K562 (cell line): Measurements from ENCODE around the gene DACT3. TPM values are rescaled to one million over a fixed set of nuclear protein-coding genes. Genes with fewer than 3 reads are reported as not detected.

Experiments
- CTCF ChIP-seq, 3 experiments: IDR thresholded peaks in 2 of 3; conservative IDR thresholded peaks in 1 of 3; 2 replicates each; pipeline ENCODE4 v1.5.1; 2011 to 2012; ENCODE audit warnings: low read length in 3 of 3, mild to moderate bottlenecking in 3 of 3, control low read depth in 2 of 3, improper control_type of control experiment in 1 of 3, inconsistent platforms in 1 of 3, low read depth in 1 of 3, mixed read lengths in 1 of 3, moderate library complexity in 1 of 3; ENCODE audit not compliant: insufficient read depth in 2 of 3
- ELF2 ChIP-seq: fragments of 250-450 bp; sonication (Bioruptor Pico); IDR thresholded peaks from 2 replicates; pipeline ENCODE4 v1.5.0; 2021; ENCODE audit warnings: mild to moderate bottlenecking
- EZH2 ChIP-seq: IDR thresholded peaks from 2 replicates; pipeline ENCODE4 v1.6.1; 2012; ENCODE audit warnings: low read depth, mild to moderate bottlenecking, inconsistent platforms, low read length, borderline replicate concordance
- GATAD2B ChIP-seq: fragments of 450-650 bp; IDR thresholded peaks from 2 replicates; pipeline ENCODE4 v1.6.1; 2017; ENCODE audit warnings: mild to moderate bottlenecking, borderline replicate concordance
- HNRNPL ChIP-seq: fragments of 200-400 bp; formaldehyde crosslinking; IDR thresholded peaks from 2 replicates; pipeline ENCODE4 v1.6.1; 2017; ENCODE audit warnings: low read depth, mild to moderate bottlenecking, low read length
- L3MBTL2 ChIP-seq: fragments of 450-650 bp; IDR thresholded peaks from 2 replicates; pipeline ENCODE4 v1.6.1; 2016; ENCODE audit warnings: mild to moderate bottlenecking, moderate library complexity
- NR4A1 ChIP-seq, 2 experiments: fragments of 250-450 bp in 1 of 2; fragments of 450-650 bp in 1 of 2; sonication (Bioruptor Pico) in 1 of 2; IDR thresholded peaks; 2 replicates each; pipeline versions ENCODE4 v1.4.0 to v1.6.1; 2016 to 2020; ENCODE audit warnings: mild to moderate bottlenecking in 2 of 2, missing compliant biosample characterization in 1 of 2, missing genetic modification characterization in 1 of 2, moderate library complexity in 1 of 2
- NRF1 ChIP-seq, 2 experiments: fragments of 450-650 bp; IDR thresholded peaks in 1 of 2; conservative IDR thresholded peaks in 1 of 2; 2 replicates each; pipeline ENCODE4 v1.6.1; 2014; ENCODE audit warnings: mild to moderate bottlenecking in 2 of 2
- PHTF2 ChIP-seq: fragments of 250-450 bp; sonication (Bioruptor Pico); IDR thresholded peaks from 2 replicates; pipeline ENCODE4 v1.5.0; 2021; ENCODE audit warnings: mild to moderate bottlenecking
- RBM17 ChIP-seq: fragments of 200-400 bp; formaldehyde crosslinking; IDR thresholded peaks from 2 replicates; pipeline ENCODE4 v1.6.1; 2017; ENCODE audit warnings: low read depth, mild to moderate bottlenecking, low read length, borderline replicate concordance
- RBM39 ChIP-seq: fragments of 200-400 bp; formaldehyde crosslinking; optimal IDR thresholded peaks from 2 replicates; pipeline ENCODE3; 2018; ENCODE audit warnings: low read depth, low read length
- SRF ChIP-seq, 2 experiments: fragments of 250-450, 450-650 bp in 1 of 2; sonication (Bioruptor Pico) in 1 of 2; sonication (generic) in 1 of 2; formaldehyde crosslinking; IDR thresholded peaks; 2 replicates each; pipeline versions ENCODE4 v1.5.0 to v1.5.1; 2020 to 2022; ENCODE audit warnings: mild to moderate bottlenecking in 1 of 2, missing genetic modification reagents in 1 of 2
- TCF15 ChIP-seq: fragments of 250-450 bp; sonication (Bioruptor Pico); IDR thresholded peaks from 2 replicates; pipeline ENCODE4 v1.8.0; 2022; ENCODE audit warnings: moderate library complexity, mild to moderate bottlenecking, inconsistent platforms
- ZC3H11A ChIP-seq: IDR thresholded peaks from 2 replicates; pipeline ENCODE4 v1.6.1; 2012; ENCODE audit warnings: low read depth, low read length, improper control_type of control experiment
- ZNF134 ChIP-seq: fragments of 250-450 bp; sonication (Bioruptor Pico); conservative IDR thresholded peaks from 2 replicates; pipeline ENCODE4 v1.4.0; 2020
- ZNF589 ChIP-seq: fragments of 200-800 bp; sonication (Bioruptor generic); IDR thresholded peaks from 2 replicates; pipeline ENCODE4 v1.6.1; 2016; ENCODE audit warnings: low read depth, missing genetic modification characterization, missing compliant biosample characterization
- ZNF695 ChIP-seq: fragments of 450-650 bp; formaldehyde crosslinking; IDR thresholded peaks from 2 replicates; pipeline ENCODE4 v1.4.0; 2020; ENCODE audit warnings: mild to moderate bottlenecking, moderate library complexity
- ZSCAN32 ChIP-seq: fragments of 450-650 bp; formaldehyde crosslinking; IDR thresholded peaks from 2 replicates; pipeline ENCODE4 v1.4.0; 2020; ENCODE audit warnings: mild to moderate bottlenecking, moderate library complexity
- polyA plus RNA-seq, 8 experiments: library from polyadenylated mRNA; depleted of rRNA in 4 of 8; stranded (reverse) in 5 of 8; unstranded in 3 of 8; fragments of >200 nt; fragmentation: Nextera tagmentation in 2 of 8; fragmentation: Illumina TruSeq in 1 of 8; extraction: Ambion mirVana in 2 of 8; extraction: Trizol in 1 of 8; gene quantifications; 2 replicates each; pipeline versions ENCODE4 v1.2.1 to v1.2.3, GENCODE V29; 2011 to 2014; ENCODE audit warnings: inconsistent platforms in 1 of 8, missing spikeins in 1 of 8
- total RNA-seq, 7 experiments: library from RNA; depleted of rRNA in 6 of 7; stranded (reverse); fragments of >200 nt in 6 of 7; fragmentation: Illumina TruSeq in 2 of 7; extraction: Trizol in 2 of 7; gene quantifications; 2 replicates each; pipeline versions ENCODE4 v1.2.1 to v1.2.3, GENCODE V29; 2011 to 2021; ENCODE audit warnings: low replicate concordance in 1 of 7
- TF ChIP-seq, protein P1 (sequence below): fragments of 450-650 bp; IDR thresholded peaks from 2 replicates; pipeline ENCODE4 v1.6.1; 2016
- TF ChIP-seq, protein P2 (sequence below): sonication (generic); IDR thresholded peaks from 2 replicates; pipeline ENCODE4 v1.6.1; 2016
- TF ChIP-seq, protein P3 (sequence below): fragments of 250-450 bp; sonication (Bioruptor Pico); IDR thresholded peaks from 2 replicates; pipeline ENCODE4 v1.9.0; 2021; ENCODE audit warnings: mild to moderate bottlenecking, inconsistent platforms

DACT3 gene
- total and polyA plus RNA-seq, 9 of the 15 experiments (the other 6 are each of a cell fraction or from before 2014, with no cell fraction given): 0.67 to 6.5 (median 3.5) TPM

DNA sequence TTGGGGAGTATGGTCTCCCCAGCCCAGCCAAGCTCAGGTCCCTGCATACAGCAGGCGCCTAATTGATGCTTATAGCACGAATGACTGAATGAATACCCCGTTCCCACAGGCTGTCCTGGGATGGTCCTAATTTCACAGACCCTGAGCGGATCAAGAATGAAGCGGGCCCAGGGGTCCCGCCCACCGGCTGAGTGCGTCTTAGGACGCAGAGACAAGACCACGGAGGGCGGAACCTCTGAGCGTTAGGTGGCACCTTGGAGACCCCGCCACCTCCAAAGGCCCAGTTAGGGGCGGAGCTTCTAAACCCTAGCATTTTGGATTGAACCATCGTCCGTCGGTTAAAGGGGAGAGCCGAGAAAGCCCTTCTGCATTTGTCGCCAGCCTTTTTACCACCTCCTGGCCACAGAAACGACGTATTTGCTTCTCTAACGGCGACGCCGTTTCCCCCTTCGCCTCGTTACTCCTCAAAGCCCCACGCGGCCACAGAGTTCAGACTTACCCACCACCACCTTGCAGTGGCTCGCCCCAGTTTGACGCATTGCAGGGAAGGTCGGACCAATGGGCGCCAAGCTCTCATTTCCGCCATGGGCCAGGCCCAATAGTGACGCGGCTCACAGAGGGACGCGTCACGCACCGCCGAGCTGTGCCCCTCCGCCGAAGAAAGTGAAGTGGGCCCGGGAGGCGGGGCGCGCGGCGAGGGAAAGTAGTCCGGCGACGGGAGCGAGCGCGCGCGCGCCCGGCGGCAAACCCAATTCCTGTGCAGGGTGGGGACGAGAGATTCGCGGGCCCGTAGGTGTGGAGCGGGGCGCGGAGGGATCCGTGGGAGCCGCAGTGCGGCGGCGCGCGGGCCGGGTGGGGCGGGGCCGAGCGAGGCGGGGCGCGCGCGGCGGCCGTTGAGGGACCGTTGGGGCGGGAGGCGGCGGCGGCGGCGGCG, 60.3 kb downstream of the DACT3 start (continued):
- TF ChIP-seq, protein P1, sequence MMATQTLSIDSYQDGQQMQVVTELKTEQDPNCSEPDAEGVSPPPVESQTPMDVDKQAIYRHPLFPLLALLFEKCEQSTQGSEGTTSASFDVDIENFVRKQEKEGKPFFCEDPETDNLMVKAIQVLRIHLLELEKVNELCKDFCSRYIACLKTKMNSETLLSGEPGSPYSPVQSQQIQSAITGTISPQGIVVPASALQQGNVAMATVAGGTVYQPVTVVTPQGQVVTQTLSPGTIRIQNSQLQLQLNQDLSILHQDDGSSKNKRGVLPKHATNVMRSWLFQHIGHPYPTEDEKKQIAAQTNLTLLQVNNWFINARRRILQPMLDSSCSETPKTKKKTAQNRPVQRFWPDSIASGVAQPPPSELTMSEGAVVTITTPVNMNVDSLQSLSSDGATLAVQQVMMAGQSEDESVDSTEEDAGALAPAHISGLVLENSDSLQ: peak; percentile 43; the same call in 1 of the 2 replicates
- TF ChIP-seq TCF15 (CRISPR knock-in tag): peak; percentile 81; the same call in 1 of the 2 replicates
- TF ChIP-seq, protein P2, sequence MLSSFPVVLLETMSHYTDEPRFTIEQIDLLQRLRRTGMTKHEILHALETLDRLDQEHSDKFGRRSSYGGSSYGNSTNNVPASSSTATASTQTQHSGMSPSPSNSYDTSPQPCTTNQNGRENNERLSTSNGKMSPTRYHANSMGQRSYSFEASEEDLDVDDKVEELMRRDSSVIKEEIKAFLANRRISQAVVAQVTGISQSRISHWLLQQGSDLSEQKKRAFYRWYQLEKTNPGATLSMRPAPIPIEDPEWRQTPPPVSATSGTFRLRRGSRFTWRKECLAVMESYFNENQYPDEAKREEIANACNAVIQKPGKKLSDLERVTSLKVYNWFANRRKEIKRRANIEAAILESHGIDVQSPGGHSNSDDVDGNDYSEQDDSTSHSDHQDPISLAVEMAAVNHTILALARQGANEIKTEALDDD: no peak
- TF ChIP-seq ELF2 (CRISPR knock-in tag): peak; percentile 58
- TF ChIP-seq ZSCAN32 (CRISPR knock-in tag): no peak
- peak; percentile 64 for TF ChIP-seq L3MBTL2
- TF ChIP-seq HNRNPL: no peak
- no peak for TF ChIP-seq ZNF695 (CRISPR knock-in tag)
- peak; percentile 31 for TF ChIP-seq RBM39
- TF ChIP-seq PHTF2: no peak
- TF ChIP-seq CTCF (IDR thresholded peaks at IDR 0.05 in 2 of 3, conservative IDR thresholded peaks at IDR 0.05 in 1 of 3; ENCODE audit: insufficient read depth in 2 of 3, low read depth in 1 of 3, low read length in 3 of 3): no peak
- TF ChIP-seq SRF (CRISPR knock-in tag; IDR thresholded peaks at IDR 0.05): peak in 1 of 2 experiments; percentile 53; a peak in 1 of 4 replicates
- peak; percentile 99 for TF ChIP-seq ZNF589
- TF ChIP-seq ZC3H11A: no peak
- TF ChIP-seq, protein P3, sequence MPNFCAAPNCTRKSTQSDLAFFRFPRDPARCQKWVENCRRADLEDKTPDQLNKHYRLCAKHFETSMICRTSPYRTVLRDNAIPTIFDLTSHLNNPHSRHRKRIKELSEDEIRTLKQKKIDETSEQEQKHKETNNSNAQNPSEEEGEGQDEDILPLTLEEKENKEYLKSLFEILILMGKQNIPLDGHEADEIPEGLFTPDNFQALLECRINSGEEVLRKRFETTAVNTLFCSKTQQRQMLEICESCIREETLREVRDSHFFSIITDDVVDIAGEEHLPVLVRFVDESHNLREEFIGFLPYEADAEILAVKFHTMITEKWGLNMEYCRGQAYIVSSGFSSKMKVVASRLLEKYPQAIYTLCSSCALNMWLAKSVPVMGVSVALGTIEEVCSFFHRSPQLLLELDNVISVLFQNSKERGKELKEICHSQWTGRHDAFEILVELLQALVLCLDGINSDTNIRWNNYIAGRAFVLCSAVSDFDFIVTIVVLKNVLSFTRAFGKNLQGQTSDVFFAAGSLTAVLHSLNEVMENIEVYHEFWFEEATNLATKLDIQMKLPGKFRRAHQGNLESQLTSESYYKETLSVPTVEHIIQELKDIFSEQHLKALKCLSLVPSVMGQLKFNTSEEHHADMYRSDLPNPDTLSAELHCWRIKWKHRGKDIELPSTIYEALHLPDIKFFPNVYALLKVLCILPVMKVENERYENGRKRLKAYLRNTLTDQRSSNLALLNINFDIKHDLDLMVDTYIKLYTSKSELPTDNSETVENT: no peak
- TF ChIP-seq RBM17: no peak
- no peak for TF ChIP-seq EZH2
- no peak for TF ChIP-seq NR4A1 (CRISPR knock-in tag; IDR thresholded peaks at IDR 0.05)
- peak; percentile 94 for TF ChIP-seq NR4A1 (tag; IDR thresholded peaks at IDR 0.05)
- peak; percentile 39; the same call in 1 of the 2 replicates for TF ChIP-seq ZNF134
- peak; percentile 74 to 82 for TF ChIP-seq NRF1 (conservative IDR thresholded peaks at IDR 0.05 in 1 of 2, IDR thresholded peaks at IDR 0.05 in 1 of 2)
- TF ChIP-seq GATAD2B: peak; percentile 74
